Adrenal gland (tissue), 12 donors: ENCODE data around the gene CENPB. TPM values are rescaled to one million over a fixed set of nuclear protein-coding genes. Genes with fewer than 3 reads are reported as not detected.

ENCODE experiments used
- DNase-seq, 7 donors: peaks; one replicate each; pipeline ENCODE4 v3.0.0-alpha.2; 2019 to 2020
- H3K27ac ChIP-seq, 5 donors: fragments of 200-600 bp; sonication (generic) in 4 of 5; 1 replicate in 3 of 5; 2 replicates in 2 of 5; pipeline versions ENCODE4 v1.5.1 to v1.8.0; 2016 to 2020; ENCODE audit warnings: mild to moderate bottlenecking in 1 of 5
- H3K27me3 ChIP-seq: fragments of 200-600 bp; 2 replicates; pipeline ENCODE4 v1.8.0; 2021
- H3K36me3 ChIP-seq, 2 donors: fragments of 200-600 bp; replicated peaks in 1 of 2; 1 replicate in 1 of 2; 2 replicates in 1 of 2; pipeline versions ENCODE4 v1.5.1 to v1.8.0; 2018 to 2022
- H3K4me1 ChIP-seq, 2 donors: fragments of 200-600 bp; replicated peaks in 1 of 2; 1 replicate in 1 of 2; 2 replicates in 1 of 2; pipeline versions ENCODE4 v1.5.1 to v1.8.0; 2018 to 2021
- H3K4me3 ChIP-seq, 4 donors: fragments of 200-600 bp; sonication (generic) in 3 of 4; one replicate each; pipeline ENCODE4 v1.5.1; 2016 to 2018
- H3K9me3 ChIP-seq, 3 donors: fragments of 200-600 bp; sonication (generic) in 1 of 3; replicated peaks in 1 of 3; 1 replicate in 2 of 3; 2 replicates in 1 of 3; pipeline versions ENCODE4 v1.5.1 to v1.8.0; 2016 to 2021
- CTCF ChIP-seq, 6 experiments: fragments of 450-650 bp in 4 of 6; fragments of 200-600 bp in 2 of 6; sonication (generic) in 1 of 6; IDR thresholded peaks; 1 replicate in 5 of 6; 2 replicates in 1 of 6; pipeline versions ENCODE4 v1.5.1 to v1.8.0; 2016 to 2021; ENCODE audit warnings: antibody characterized with exemption in 6 of 6, mild to moderate bottlenecking in 2 of 6, moderate library complexity in 1 of 6
- POLR2A ChIP-seq, 2 donors: fragments of 450-650 bp; IDR thresholded peaks; one replicate each; pipeline ENCODE4 v1.6.1; 2017; ENCODE audit warnings: antibody characterized with exemption in 2 of 2, mild to moderate bottlenecking in 2 of 2, moderate library complexity in 1 of 2
- WGBS, 4 donors: extraction: QIAGEN DNeasy Blood & Tissue Kit in 2 of 4; methylation state at CpG; one replicate each; pipeline versions ENCODE4 v1.1.5 to v1.1.7; 2013 to 2017; 5-methylcytosine and 5-hydroxymethylcytosine counted together
- intact Hi-C, 2 donors: fragments of 100-400 bp; cut with DNase I; formaldehyde crosslinking; loops; one replicate each; pipeline versions ENCODE4 v1.14.1 to v1.15.0; 2022 to 2023
- polyA plus RNA-seq, 3 donors: library from polyadenylated mRNA; stranded (reverse); fragments of 200-250 nt in 2 of 3; fragments of 350-450 nt in 1 of 3; fragmentation: Illumina TruSeq in 1 of 3; extraction: RNeasy Lipid Tissue Mini Kit (QIAGEN cat#74804) in 1 of 3; gene quantifications; one replicate each; pipeline ENCODE4 v1.2.3, GENCODE V29; 2013 to 2014
- total RNA-seq, 9 donors: library from RNA; depleted of rRNA in 4 of 9; stranded (reverse); fragments of >200 nt in 4 of 9; fragments of 120-200 nt in 1 of 9; fragmentation: NEBNext Ultra II Directional in 1 of 9; extraction: Animal tissue kit (Norgen Biotek cat#: 25700) in 1 of 9; gene quantifications; one replicate each; pipeline versions ENCODE4 v1.1.0 to v1.2.4, GENCODE V29; 2013 to 2023
- donor health status: healthy with polysubstance abuse.
- donor health status: Bipolar disorder and iron deficiency.
- donor health status: DM: yes; HTN: yes; CAD: no.
- donor health status: DM: no; HTN: no; CAD: no.
- donor health status: DM: no; HTN: no; CAD: no.
- donor health status: DM: yes; HTN: yes; CAD: no.

Gene CENPB
- total and polyA plus RNA-seq, 12 donors: 25.8 to 112 (median 82.2) TPM

GRCh38 chr20:3744806-3745685 lies 41.5 kb downstream of the CENPB start:
- intact Hi-C loops: no loop called here
- Histone ChIP-seq H3K27me3 (no peaks in the 10 kb centered on the region), H3K27ac (no peak overlapping the region), H3K9me3 (no peaks in the 10 kb centered on the region), H3K4me3 (peak overlapping the region in 1 of 4 donors; percentile 3), H3K4me1 (no peaks in the 10 kb centered on the region), H3K36me3 (no peaks in the 10 kb centered on the region)
- peak; percentile 67 to 90 (median 80) for DNase-seq
- WGBS, 4 donors: 33 to 36% (median 35%) methylated on average over 33 to 45 of the region's 45 CpGs
- TF ChIP-seq POLR2A (IDR thresholded peaks at IDR 0.05) (no peak), CTCF (IDR thresholded peaks at IDR 0.05) (no peak)

- Histone ChIP-seq H3K4me1 (no peaks in the 10 kb centered on the region), H3K4me3 (no peak overlapping the region), H3K36me3 (no peaks in the 10 kb centered on the region), H3K27me3 (no peaks in the 10 kb centered on the region), H3K27ac (no peak overlapping the region), H3K9me3 (no peaks in the 10 kb centered on the region)
- TF ChIP-seq CTCF (IDR thresholded peaks at IDR 0.05): no peak
- TF ChIP-seq POLR2A (IDR thresholded peaks at IDR 0.05): no peak
- no peak for DNase-seq
- 75 to 92% (median 79%) methylated on average over 1 of the region's 1 CpG for WGBS, 4 donors
- intact Hi-C loops: no loop called here
These were observed 42.5 kb downstream of the CENPB start for GRCh38 chr20:3744037-3744436.

GRCh38 chr20:3743251-3743650 lies 43.3 kb downstream of the CENPB start:
- Histone ChIP-seq H3K4me3 (no peak overlapping the region), H3K36me3 (no peaks in the 10 kb centered on the region), H3K9me3 (no peaks in the 10 kb centered on the region), H3K27ac (no peak overlapping the region), H3K27me3 (no peaks in the 10 kb centered on the region), H3K4me1 (no peaks in the 10 kb centered on the region)
- no peak for DNase-seq
- no peak for TF ChIP-seq POLR2A (IDR thresholded peaks at IDR 0.05)
- no peak for TF ChIP-seq CTCF (IDR thresholded peaks at IDR 0.05)
- intact Hi-C loops: no loop called here
- 71 to 100% (median 92%) methylated on average over 2 of the region's 2 CpGs for WGBS, 4 donors

- no peak for TF ChIP-seq POLR2A (IDR thresholded peaks at IDR 0.05)
- TF ChIP-seq CTCF (IDR thresholded peaks at IDR 0.05): no peak
- H3K27me3 ChIP-seq: no peaks in the 10 kb centered on the region
- WGBS, 4 donors: 72 to 84% (median 73%) methylated on average over 7 of the region's 7 CpGs; no CpG with 5 or more reads in 1 of the 4 donors
- no peaks in the 10 kb centered on the region for H3K4me1 ChIP-seq
- no peak for DNase-seq
- intact Hi-C loops: no loop called here
- no peak overlapping the region for H3K27ac ChIP-seq
- H3K36me3 ChIP-seq: no peaks in the 10 kb centered on the region
- no peaks in the 10 kb centered on the region for H3K9me3 ChIP-seq
- no peak overlapping the region for H3K4me3 ChIP-seq
These were observed 44.6 kb downstream of the CENPB start for GRCh38 chr20:3741836-3742458.
